Measurements from ENCODE around the gene LIN28B. TPM values are rescaled to one million over a fixed set of nuclear protein-coding genes. Genes with fewer than 3 reads are reported as not detected.

Gene LIN28B
- total RNA-seq, 1 donor from 2014 or later, result 35.2 TPM

- Mint-ChIP-seq H3K36me3 (ENCODE audit: insufficient read depth) (peaks cover 13% of the 10 kb centered on the region), H3K27me3 (no peaks in the 10 kb centered on the region), H3K4me1 (ENCODE audit: low read depth) (peaks cover 11% of the 10 kb centered on the region), H3K4me3 (ENCODE audit: low read depth) (no peak overlapping the region), H3K9me3 (ENCODE audit: low read depth) (no peaks in the 10 kb centered on the region), H3K27ac (peak overlapping the region; percentile 53)
- no peak for DNase-seq (ENCODE audit: low spot score, unreplicated experiment)
- TF ChIP-seq CTCF (IDR thresholded peaks at IDR 0.05; ENCODE audit: unreplicated experiment), result no peak
Observed at GRCh38 chr6:105042648-105043047, 85.7 kb downstream of the LIN28B start.

- no peak for TF ChIP-seq CTCF (IDR thresholded peaks at IDR 0.05; ENCODE audit: unreplicated experiment)
- no peak for DNase-seq (ENCODE audit: low spot score, unreplicated experiment)
- Mint-ChIP-seq H3K27ac (no peak overlapping the region), H3K27me3 (no peaks in the 10 kb centered on the region), H3K4me1 (ENCODE audit: low read depth) (peaks cover 11% of the 10 kb centered on the region), H3K36me3 (ENCODE audit: insufficient read depth) (peaks cover 22% of the 10 kb centered on the region), H3K9me3 (ENCODE audit: low read depth) (peaks cover 5% of the 10 kb centered on the region), H3K4me3 (ENCODE audit: low read depth) (no peak overlapping the region)
Observed at GRCh38 chr6:105043979-105044378, 87.1 kb downstream of the LIN28B start.

GRCh38 chr6:105045526-105045925 lies 88.6 kb downstream of the LIN28B start:
- H3K9me3 Mint-ChIP-seq (ENCODE audit: low read depth), result peaks cover 8% of the 10 kb centered on the region
- no peak overlapping the region for H3K4me3 Mint-ChIP-seq (ENCODE audit: low read depth)
- H3K4me1 Mint-ChIP-seq (ENCODE audit: low read depth), result peaks cover 11% of the 10 kb centered on the region
- no peak for DNase-seq (ENCODE audit: low spot score, unreplicated experiment)
- H3K27ac Mint-ChIP-seq, result no peak overlapping the region
- peaks cover 26% of the 10 kb centered on the region for H3K36me3 Mint-ChIP-seq (ENCODE audit: insufficient read depth)
- TF ChIP-seq CTCF (IDR thresholded peaks at IDR 0.05; ENCODE audit: unreplicated experiment), result no peak
- H3K27me3 Mint-ChIP-seq, result no peaks in the 10 kb centered on the region

GRCh38 chr6:105051941-105052471 lies 95.1 kb downstream of the LIN28B start:
- H3K4me1 Mint-ChIP-seq (ENCODE audit: low read depth), result no peaks in the 10 kb centered on the region
- no peak overlapping the region for H3K4me3 Mint-ChIP-seq (ENCODE audit: low read depth)
- H3K36me3 Mint-ChIP-seq (ENCODE audit: insufficient read depth), result peaks cover 31% of the 10 kb centered on the region
- peak overlapping the region; percentile 23 for H3K27ac Mint-ChIP-seq
- H3K9me3 Mint-ChIP-seq (ENCODE audit: low read depth), result peaks cover 17% of the 10 kb centered on the region
- DNase-seq (ENCODE audit: low spot score, unreplicated experiment), result no peak
- TF ChIP-seq CTCF (IDR thresholded peaks at IDR 0.05; ENCODE audit: unreplicated experiment), result no peak
- no peaks in the 10 kb centered on the region for H3K27me3 Mint-ChIP-seq

- H3K36me3 Mint-ChIP-seq (ENCODE audit: insufficient read depth), result peaks cover 15% of the 10 kb centered on the region
- H3K27ac Mint-ChIP-seq, result no peak overlapping the region
- H3K9me3 Mint-ChIP-seq (ENCODE audit: low read depth), result peaks cover 8% of the 10 kb centered on the region
- no peaks in the 10 kb centered on the region for H3K4me1 Mint-ChIP-seq (ENCODE audit: low read depth)
- H3K4me3 Mint-ChIP-seq (ENCODE audit: low read depth), result no peak overlapping the region
- H3K27me3 Mint-ChIP-seq, result no peaks in the 10 kb centered on the region
- DNase-seq (ENCODE audit: low spot score, unreplicated experiment), result no peak
- no peak for TF ChIP-seq CTCF (IDR thresholded peaks at IDR 0.05; ENCODE audit: unreplicated experiment)
Observed at GRCh38 chr6:105056646-105057045, 99.7 kb downstream of the LIN28B start.

Data from progenitor cell of endocrine pancreas (in vitro differentiated cells).